Fibroblast of the aortic adventitia (primary cell): Measurements from ENCODE around the gene TFIP11. TPM values are rescaled to one million over a fixed set of nuclear protein-coding genes. Genes with fewer than 3 reads are reported as not detected.

Experiments used
- DNase-seq: peaks from one replicate; pipeline ENCODE4 v3.0.0-alpha.2; 2010; ENCODE audit warnings: low read depth
- H3K4me3 ChIP-seq: 2 replicates; pipeline ENCODE4 v1.5.1; 2011; ENCODE audit warnings: low read depth, mild to moderate bottlenecking, control low read depth, low read length, moderate library complexity
- CTCF ChIP-seq: IDR thresholded peaks from 2 replicates; pipeline ENCODE4 v1.5.1; 2011; ENCODE audit warnings: mild to moderate bottlenecking, low read length, control low read depth, inconsistent platforms; ENCODE audit not compliant: insufficient read depth
- total RNA-seq: library from RNA; depleted of rRNA; stranded (reverse); fragments of >200 nt; gene quantifications from 2 replicates; pipeline ENCODE4 v1.2.3, GENCODE V29; 2012; ENCODE audit warnings: low replicate concordance

Gene TFIP11
- total RNA-seq, 1 donor, result 25.4 TPM

- TF ChIP-seq CTCF, result no peak
- DNase-seq, result no peak
- no peak overlapping the region for H3K4me3 ChIP-seq
These were observed 36.7 kb upstream of the TFIP11 start for GRCh38 chr22:26548984-26549383.

- no peak overlapping the region for H3K4me3 ChIP-seq
- DNase-seq, result no peak
- TF ChIP-seq CTCF, result no peak
These were observed 36.0 kb upstream of the TFIP11 start for GRCh38 chr22:26548303-26548702.

- no peak for TF ChIP-seq CTCF
- no peak for DNase-seq
- no peak overlapping the region for H3K4me3 ChIP-seq
These were observed 35.6 kb upstream of the TFIP11 start for GRCh38 chr22:26547837-26548236.

- no peak for DNase-seq
- TF ChIP-seq CTCF, result no peak
- no peak overlapping the region for H3K4me3 ChIP-seq
These were observed 35.2 kb upstream of the TFIP11 start for GRCh38 chr22:26547426-26547825.

GRCh38 chr22:26546282-26546681 is 34.0 kb upstream of the TFIP11 start:
- H3K4me3 ChIP-seq, result no peak overlapping the region
- no peak for TF ChIP-seq CTCF
- DNase-seq, result no peak

- DNase-seq, result no peak
- no peak overlapping the region for H3K4me3 ChIP-seq
- TF ChIP-seq CTCF, result no peak
These were observed 33.6 kb upstream of the TFIP11 start for GRCh38 chr22:26545827-26546226.

- no peak for TF ChIP-seq CTCF
- DNase-seq, result no peak
- no peak overlapping the region for H3K4me3 ChIP-seq
These were observed 33.1 kb upstream of the TFIP11 start for GRCh38 chr22:26545385-26545784.
